Measurements from ENCODE around the gene SCCPDH.
"Not testable (repeated sequence)": the region's sequence is repeated elsewhere in the genome, so short reads cannot be mapped to it uniquely, and the experiment has no call there.

SCCPDH gene

GRCh38 chr1:246711548-246712003, 12.6 kb upstream of the SCCPDH start:
- Histone ChIP-seq H3K36me3 (replicated peaks) (no peaks in the 10 kb centered on the region), H3K27ac (no peak overlapping the region), H3K4me3 (ENCODE audit: low read depth, low read length) (no peak overlapping the region), H3K27me3 (replicated peaks) (no peaks in the 10 kb centered on the region)
- in situ Hi-C loops (cut with HindIII; ENCODE audit: low pct_ligation_motif_present, low sequenced_read_pairs): no loop called here
- TF ChIP-seq, protein P1, sequence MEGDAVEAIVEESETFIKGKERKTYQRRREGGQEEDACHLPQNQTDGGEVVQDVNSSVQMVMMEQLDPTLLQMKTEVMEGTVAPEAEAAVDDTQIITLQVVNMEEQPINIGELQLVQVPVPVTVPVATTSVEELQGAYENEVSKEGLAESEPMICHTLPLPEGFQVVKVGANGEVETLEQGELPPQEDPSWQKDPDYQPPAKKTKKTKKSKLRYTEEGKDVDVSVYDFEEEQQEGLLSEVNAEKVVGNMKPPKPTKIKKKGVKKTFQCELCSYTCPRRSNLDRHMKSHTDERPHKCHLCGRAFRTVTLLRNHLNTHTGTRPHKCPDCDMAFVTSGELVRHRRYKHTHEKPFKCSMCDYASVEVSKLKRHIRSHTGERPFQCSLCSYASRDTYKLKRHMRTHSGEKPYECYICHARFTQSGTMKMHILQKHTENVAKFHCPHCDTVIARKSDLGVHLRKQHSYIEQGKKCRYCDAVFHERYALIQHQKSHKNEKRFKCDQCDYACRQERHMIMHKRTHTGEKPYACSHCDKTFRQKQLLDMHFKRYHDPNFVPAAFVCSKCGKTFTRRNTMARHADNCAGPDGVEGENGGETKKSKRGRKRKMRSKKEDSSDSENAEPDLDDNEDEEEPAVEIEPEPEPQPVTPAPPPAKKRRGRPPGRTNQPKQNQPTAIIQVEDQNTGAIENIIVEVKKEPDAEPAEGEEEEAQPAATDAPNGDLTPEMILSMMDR (IDR thresholded peaks at IDR 0.05; ENCODE audit: low read depth, low read length, missing control alignments): no peak
- DNase-seq: no peak

DNA sequence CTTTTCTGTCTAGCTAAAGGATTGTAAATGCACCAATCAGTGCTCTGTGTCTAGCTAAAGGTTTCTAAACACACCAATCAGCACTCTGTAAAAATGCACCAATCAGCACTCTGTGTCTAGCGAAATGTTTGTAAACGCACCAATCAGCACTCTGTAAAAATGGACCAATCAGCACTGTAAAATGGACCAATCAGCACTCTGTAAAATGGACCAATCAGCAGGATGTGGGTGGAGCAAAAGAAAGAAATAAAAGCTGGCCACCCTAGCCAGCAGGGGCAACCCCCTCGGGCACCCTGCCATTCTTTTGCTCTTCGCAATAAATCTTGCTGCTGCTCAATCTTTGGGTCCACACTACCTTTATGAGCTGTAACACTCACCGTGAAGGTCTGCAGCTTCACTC, 11.8 kb upstream of the SCCPDH start:
- H3K27me3 ChIP-seq (replicated peaks); H3K36me3 ChIP-seq (replicated peaks); DNase-seq; H3K27ac ChIP-seq; H3K4me3 ChIP-seq (ENCODE audit: low read depth, low read length); in situ Hi-C loops (cut with HindIII; ENCODE audit: low pct_ligation_motif_present, low sequenced_read_pairs): not testable (repeated sequence)

- H3K36me3 ChIP-seq (replicated peaks); H3K27ac ChIP-seq; in situ Hi-C loops (cut with HindIII; ENCODE audit: low pct_ligation_motif_present, low sequenced_read_pairs); DNase-seq; H3K4me3 ChIP-seq (ENCODE audit: low read depth, low read length); H3K27me3 ChIP-seq (replicated peaks): not testable (repeated sequence)
These were observed 4.8 kb upstream of the SCCPDH start for GRCh38 chr1:246719361-246719760.

GRCh38 chr1:246720814-246721213, 3.4 kb upstream of the SCCPDH start:
- H3K36me3 ChIP-seq (replicated peaks); DNase-seq; in situ Hi-C loops (cut with HindIII; ENCODE audit: low pct_ligation_motif_present, low sequenced_read_pairs); H3K4me3 ChIP-seq (ENCODE audit: low read depth, low read length); H3K27me3 ChIP-seq (replicated peaks); H3K27ac ChIP-seq: not testable (repeated sequence)

GRCh38 chr1:246722720-246723119, 1.5 kb upstream of the SCCPDH start:
- Histone ChIP-seq H3K36me3 (replicated peaks) (peaks cover 4% of the 10 kb centered on the region), H3K4me3 (ENCODE audit: low read depth, low read length) (no peak overlapping the region), H3K27ac (no peak overlapping the region), H3K27me3 (replicated peaks) (no peaks in the 10 kb centered on the region)
- in situ Hi-C loops (cut with HindIII; ENCODE audit: low pct_ligation_motif_present, low sequenced_read_pairs): no loop called here
- DNase-seq: no peak
- TF ChIP-seq, protein P1 (IDR thresholded peaks at IDR 0.05; ENCODE audit: low read depth, low read length, missing control alignments): no peak

- TF ChIP-seq, protein P1 (IDR thresholded peaks at IDR 0.05; ENCODE audit: low read depth, low read length, missing control alignments): no peak
- H3K27ac ChIP-seq: peak overlapping the region; percentile 58
- H3K36me3 ChIP-seq (replicated peaks): peaks cover 15% of the 10 kb centered on the region
- in situ Hi-C loops (cut with HindIII; ENCODE audit: low pct_ligation_motif_present, low sequenced_read_pairs): no loop called here
- DNase-seq: peak; percentile 26
- H3K27me3 ChIP-seq (replicated peaks): no peaks in the 10 kb centered on the region
- H3K4me3 ChIP-seq (ENCODE audit: low read depth, low read length): peak overlapping the region; percentile 79
These were observed 504 bp downstream of the SCCPDH start for GRCh38 chr1:246724731-246725095.

- no peaks in the 10 kb centered on the region for H3K27me3 ChIP-seq (replicated peaks)
- in situ Hi-C loops (cut with HindIII; ENCODE audit: low pct_ligation_motif_present, low sequenced_read_pairs): no loop called here
- no peak for DNase-seq
- peak overlapping the region; percentile 79 for H3K4me3 ChIP-seq (ENCODE audit: low read depth, low read length)
- H3K27ac ChIP-seq: no peak overlapping the region
- peaks cover 17% of the 10 kb centered on the region for H3K36me3 ChIP-seq (replicated peaks)
- TF ChIP-seq, protein P1 (IDR thresholded peaks at IDR 0.05; ENCODE audit: low read depth, low read length, missing control alignments): no peak
These were observed 982 bp downstream of the SCCPDH start for GRCh38 chr1:246725191-246725590.

Data from brain microvascular endothelial cell (primary cell).